ENCODE data around the gene MTHFD2L.

GRCh38 chr4:74258963-74259362, 101.0 kb downstream of the MTHFD2L start:
- TF ChIP-seq POLR2AphosphoS5 (IDR thresholded peaks at IDR 0.05) = no peak
- no peak for TF ChIP-seq CTCF (IDR thresholded peaks at IDR 0.05)
- TF ChIP-seq POLR2A (IDR thresholded peaks at IDR 0.05) = no peak
